Endothelial cell of umbilical vein (primary cell): Measurements from ENCODE around the gene RPGRIP1L.

Experiments
- MYC ChIP-seq: IDR thresholded peaks from one replicate; pipeline ENCODE4 v1.6.1; 2011; ENCODE audit warnings: mild to moderate bottlenecking, low read depth, low read length
- POLR2AphosphoS5 ChIP-seq: IDR thresholded peaks from 2 replicates; pipeline ENCODE4 v1.6.1; 2012; ENCODE audit warnings: low read depth, mild to moderate bottlenecking, control low read depth, low read length, moderate library complexity; ENCODE audit not compliant: insufficient read depth
- TF ChIP-seq, protein P1 (sequence below), 2 donors: IDR thresholded peaks; 1 replicate in 1 of 2; 2 replicates in 1 of 2; pipeline ENCODE4 v1.5.1; 2011; ENCODE audit warnings: low read length in 2 of 2, mild to moderate bottlenecking in 2 of 2, moderate library complexity in 2 of 2, control low read depth in 1 of 2, inconsistent platforms in 1 of 2, low read depth in 1 of 2; ENCODE audit not compliant: insufficient read depth in 1 of 2; ENCODE audit errors: extremely low read depth in 1 of 2

- TF ChIP-seq, protein P1, sequence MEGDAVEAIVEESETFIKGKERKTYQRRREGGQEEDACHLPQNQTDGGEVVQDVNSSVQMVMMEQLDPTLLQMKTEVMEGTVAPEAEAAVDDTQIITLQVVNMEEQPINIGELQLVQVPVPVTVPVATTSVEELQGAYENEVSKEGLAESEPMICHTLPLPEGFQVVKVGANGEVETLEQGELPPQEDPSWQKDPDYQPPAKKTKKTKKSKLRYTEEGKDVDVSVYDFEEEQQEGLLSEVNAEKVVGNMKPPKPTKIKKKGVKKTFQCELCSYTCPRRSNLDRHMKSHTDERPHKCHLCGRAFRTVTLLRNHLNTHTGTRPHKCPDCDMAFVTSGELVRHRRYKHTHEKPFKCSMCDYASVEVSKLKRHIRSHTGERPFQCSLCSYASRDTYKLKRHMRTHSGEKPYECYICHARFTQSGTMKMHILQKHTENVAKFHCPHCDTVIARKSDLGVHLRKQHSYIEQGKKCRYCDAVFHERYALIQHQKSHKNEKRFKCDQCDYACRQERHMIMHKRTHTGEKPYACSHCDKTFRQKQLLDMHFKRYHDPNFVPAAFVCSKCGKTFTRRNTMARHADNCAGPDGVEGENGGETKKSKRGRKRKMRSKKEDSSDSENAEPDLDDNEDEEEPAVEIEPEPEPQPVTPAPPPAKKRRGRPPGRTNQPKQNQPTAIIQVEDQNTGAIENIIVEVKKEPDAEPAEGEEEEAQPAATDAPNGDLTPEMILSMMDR (IDR thresholded peaks at IDR 0.05; ENCODE audit: extremely low read depth in 1 of 2, insufficient read depth in 1 of 2, low read depth in 1 of 2, low read length in 2 of 2), result no peak
- TF ChIP-seq POLR2AphosphoS5 (no peak), MYC (no peak)
Measured at GRCh38 chr16:53693320-53693719, 10.3 kb downstream of the RPGRIP1L start.
